Retinal pigment epithelial cell (primary cell): ENCODE results near the gene MED13L.

Experiments used
- DNase-seq: peaks from one replicate; pipeline ENCODE4 v3.0.0-alpha.2; 2010; ENCODE audit warnings: low read depth
- H3K4me3 ChIP-seq: 2 replicates; pipeline ENCODE4 v1.5.1; 2011; ENCODE audit warnings: mild to moderate bottlenecking, low read length, control low read depth, moderate library complexity
- TF ChIP-seq, protein P1 (sequence below): conservative IDR thresholded peaks from 2 replicates; pipeline ENCODE4 v1.5.1; 2011; ENCODE audit warnings: low read depth, low read length, control low read depth, inconsistent platforms

MED13L gene

GRCh38 chr12:116210131-116210530 lies 67.4 kb downstream of the MED13L start:
- H3K4me3 ChIP-seq: no peak overlapping the region
- TF ChIP-seq, protein P1, sequence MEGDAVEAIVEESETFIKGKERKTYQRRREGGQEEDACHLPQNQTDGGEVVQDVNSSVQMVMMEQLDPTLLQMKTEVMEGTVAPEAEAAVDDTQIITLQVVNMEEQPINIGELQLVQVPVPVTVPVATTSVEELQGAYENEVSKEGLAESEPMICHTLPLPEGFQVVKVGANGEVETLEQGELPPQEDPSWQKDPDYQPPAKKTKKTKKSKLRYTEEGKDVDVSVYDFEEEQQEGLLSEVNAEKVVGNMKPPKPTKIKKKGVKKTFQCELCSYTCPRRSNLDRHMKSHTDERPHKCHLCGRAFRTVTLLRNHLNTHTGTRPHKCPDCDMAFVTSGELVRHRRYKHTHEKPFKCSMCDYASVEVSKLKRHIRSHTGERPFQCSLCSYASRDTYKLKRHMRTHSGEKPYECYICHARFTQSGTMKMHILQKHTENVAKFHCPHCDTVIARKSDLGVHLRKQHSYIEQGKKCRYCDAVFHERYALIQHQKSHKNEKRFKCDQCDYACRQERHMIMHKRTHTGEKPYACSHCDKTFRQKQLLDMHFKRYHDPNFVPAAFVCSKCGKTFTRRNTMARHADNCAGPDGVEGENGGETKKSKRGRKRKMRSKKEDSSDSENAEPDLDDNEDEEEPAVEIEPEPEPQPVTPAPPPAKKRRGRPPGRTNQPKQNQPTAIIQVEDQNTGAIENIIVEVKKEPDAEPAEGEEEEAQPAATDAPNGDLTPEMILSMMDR: no peak
- DNase-seq: no peak

DNA sequence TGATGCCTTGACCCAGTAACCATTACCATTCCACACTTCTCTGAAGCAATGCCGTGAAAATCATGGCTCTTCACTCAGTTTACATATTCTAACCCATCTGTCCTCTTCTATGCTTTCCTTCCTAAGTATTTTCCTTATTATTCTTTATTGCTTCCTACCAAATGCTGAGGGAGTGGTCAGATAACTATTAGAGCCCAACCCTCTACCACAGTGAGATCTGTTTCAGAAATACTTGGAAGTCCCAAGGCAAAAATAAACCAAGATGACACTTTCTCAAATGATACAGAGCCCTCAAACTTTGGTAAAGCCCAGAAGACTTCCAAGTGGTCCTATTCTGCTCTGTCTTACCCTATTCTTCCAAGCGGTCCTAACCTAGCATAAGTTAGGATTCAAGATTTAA lies 68.0 kb downstream of the MED13L start:
- TF ChIP-seq, protein P1: no peak
- H3K4me3 ChIP-seq: no peak overlapping the region
- no peak for DNase-seq

DNA sequence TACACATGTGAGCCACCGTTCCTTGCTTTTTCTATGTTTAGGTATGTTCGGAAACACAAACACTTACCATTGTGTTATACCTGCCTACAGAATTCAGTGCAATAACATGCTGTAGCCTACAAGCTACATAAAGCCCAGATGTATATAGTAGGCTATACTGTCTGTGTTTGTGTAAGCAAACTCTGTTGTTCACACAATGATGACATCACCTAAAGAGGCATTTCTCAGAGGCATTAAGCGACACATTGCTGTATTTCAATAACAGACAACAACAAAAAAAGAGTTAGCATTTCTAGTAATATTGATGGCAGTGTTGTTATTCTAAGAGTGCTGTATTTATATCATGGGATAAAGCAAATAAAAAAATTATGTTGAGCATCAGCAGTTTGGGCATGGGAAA lies 70.2 kb downstream of the MED13L start:
- no peak for DNase-seq
- TF ChIP-seq, protein P1: no peak
- H3K4me3 ChIP-seq: no peak overlapping the region

GRCh38 chr12:116206828-116207227 lies 70.7 kb downstream of the MED13L start:
- no peak for DNase-seq
- no peak overlapping the region for H3K4me3 ChIP-seq
- TF ChIP-seq, protein P1: no peak

DNA sequence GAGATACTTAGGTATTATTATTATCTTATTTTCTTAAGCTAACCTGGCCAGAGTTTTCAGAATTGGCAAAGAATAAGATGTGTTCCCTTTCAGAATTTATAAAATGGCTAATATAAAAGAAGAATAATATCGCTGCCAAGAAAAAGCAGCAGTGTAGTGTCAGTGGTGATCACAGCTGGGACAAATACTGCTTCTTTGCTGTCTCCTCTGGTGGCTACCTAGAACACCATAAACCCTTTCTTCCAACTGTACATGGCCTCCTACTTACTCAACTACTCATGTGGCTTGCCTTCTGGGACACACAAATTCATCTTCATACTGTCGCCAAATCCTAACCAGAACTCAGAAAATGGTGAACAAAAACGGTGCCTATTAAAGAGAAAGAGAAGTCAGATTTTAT lies 72.7 kb downstream of the MED13L start:
- DNase-seq: no peak
- TF ChIP-seq, protein P1: no peak
- no peak overlapping the region for H3K4me3 ChIP-seq

DNA sequence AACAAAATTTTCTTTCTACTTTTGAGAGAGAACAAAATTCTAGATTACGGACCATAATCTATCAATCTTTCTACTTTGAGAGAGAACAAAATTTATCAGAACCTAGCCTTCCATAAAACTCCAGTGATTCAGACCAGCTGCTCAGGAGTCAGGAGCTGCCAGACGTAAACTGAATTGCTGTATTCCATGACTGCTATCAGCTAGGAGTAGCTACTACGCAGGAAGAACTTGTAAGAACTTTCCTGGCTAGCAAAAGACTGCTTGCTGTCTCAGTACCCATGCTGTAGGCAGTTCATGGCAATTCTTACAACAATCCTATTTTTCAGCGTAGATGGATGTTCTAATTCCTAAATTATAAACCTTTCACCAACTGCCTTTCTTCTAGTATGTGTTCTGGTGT lies 73.3 kb downstream of the MED13L start:
- no peak for DNase-seq
- TF ChIP-seq, protein P1: no peak

DNA sequence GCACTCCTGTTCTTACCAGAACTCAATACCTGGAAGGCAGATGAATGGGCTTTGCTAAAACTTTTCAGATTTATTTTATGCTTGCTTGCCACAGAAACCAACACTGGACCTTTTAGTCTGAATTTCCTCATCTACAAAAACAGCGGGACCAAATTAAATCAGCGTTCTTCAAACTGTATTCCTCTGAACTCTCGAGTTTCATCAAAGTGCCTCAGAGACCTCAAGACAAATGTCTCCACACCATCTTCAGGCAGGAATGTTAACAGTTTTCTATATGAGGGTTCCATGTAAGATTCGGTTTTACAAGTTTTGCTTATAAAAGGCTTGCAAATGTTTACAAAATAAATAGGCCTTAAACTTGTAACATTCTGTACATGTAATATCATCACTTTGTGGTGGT lies 74.6 kb downstream of the MED13L start:
- TF ChIP-seq, protein P1: no peak
- no peak for DNase-seq
- no peak overlapping the region for H3K4me3 ChIP-seq

More for the DNA sequence above, 73.3 kb downstream of the MED13L start:
- H3K4me3 ChIP-seq: no peak overlapping the region
